PC-3 (cell line): ENCODE measurements around the gene APEX1.

ENCODE experiments used
- EZH2 ChIP-seq: fragments of 300-600 bp; sonication (generic); IDR thresholded peaks from one replicate; pipeline ENCODE4 v1.6.1; 2017; ENCODE audit warnings: antibody characterized with exemption, mild to moderate bottlenecking, low read length; ENCODE audit not compliant: unreplicated experiment
- EZH2phosphoT487 ChIP-seq: fragments of 300-600 bp; sonication (generic); IDR thresholded peaks from 2 replicates; pipeline ENCODE4 v1.6.1; 2018; ENCODE audit warnings: mild to moderate bottlenecking, antibody characterized with exemption, low read length, borderline replicate concordance
- TF ChIP-seq, protein P1 (sequence below): fragments of 300-600 bp; sonication (generic); conservative IDR thresholded peaks from 2 replicates; pipeline ENCODE4 v1.5.1; 2017; ENCODE audit warnings: antibody characterized with exemption, low read depth, mild to moderate bottlenecking, low read length

DNA sequence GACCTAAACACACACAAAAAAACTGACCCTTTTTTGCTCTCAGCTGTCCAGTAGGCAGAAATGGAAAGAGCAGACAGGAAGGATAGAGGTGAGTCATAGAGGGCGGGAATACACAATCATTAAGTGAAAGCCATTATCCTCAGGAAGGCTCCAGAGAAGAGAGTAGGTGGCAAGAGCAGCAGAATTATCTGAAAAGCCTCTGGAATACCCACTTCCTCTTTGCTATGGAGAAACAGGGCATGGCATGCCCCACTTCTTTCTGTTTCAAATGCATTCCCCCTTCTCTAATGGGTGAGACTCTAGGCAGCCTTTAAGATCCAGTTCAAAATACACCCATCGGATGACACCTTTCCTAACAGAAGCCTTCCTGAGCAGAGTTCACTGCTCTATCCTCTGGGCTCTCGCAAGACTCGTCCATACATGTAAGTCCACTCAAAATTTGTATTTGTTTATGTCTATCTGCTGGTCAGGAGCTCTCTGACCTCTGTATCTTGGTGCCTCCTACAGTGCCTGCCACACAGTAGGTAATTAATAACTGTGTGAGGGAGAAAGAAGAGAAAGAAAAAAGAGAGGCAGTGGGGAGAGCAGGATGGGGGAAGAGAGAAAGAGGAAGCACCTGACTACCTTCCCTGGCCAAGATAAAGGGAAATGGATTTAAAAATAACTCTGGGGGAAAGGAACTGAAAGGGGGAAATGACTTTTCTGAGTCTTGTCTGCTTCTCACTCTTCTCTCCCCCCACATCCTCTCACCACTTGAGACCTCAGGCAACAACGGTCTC lies 27.6 kb upstream of the APEX1 start:
- TF ChIP-seq, protein P1, sequence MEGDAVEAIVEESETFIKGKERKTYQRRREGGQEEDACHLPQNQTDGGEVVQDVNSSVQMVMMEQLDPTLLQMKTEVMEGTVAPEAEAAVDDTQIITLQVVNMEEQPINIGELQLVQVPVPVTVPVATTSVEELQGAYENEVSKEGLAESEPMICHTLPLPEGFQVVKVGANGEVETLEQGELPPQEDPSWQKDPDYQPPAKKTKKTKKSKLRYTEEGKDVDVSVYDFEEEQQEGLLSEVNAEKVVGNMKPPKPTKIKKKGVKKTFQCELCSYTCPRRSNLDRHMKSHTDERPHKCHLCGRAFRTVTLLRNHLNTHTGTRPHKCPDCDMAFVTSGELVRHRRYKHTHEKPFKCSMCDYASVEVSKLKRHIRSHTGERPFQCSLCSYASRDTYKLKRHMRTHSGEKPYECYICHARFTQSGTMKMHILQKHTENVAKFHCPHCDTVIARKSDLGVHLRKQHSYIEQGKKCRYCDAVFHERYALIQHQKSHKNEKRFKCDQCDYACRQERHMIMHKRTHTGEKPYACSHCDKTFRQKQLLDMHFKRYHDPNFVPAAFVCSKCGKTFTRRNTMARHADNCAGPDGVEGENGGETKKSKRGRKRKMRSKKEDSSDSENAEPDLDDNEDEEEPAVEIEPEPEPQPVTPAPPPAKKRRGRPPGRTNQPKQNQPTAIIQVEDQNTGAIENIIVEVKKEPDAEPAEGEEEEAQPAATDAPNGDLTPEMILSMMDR = no peak
- TF ChIP-seq EZH2 (no peak), EZH2phosphoT487 (no peak)
